ENCODE measurements around the gene NKIRAS1. TPM values are rescaled to one million over a fixed set of nuclear protein-coding genes. Genes with fewer than 3 reads are reported as not detected.

NKIRAS1 gene
- total RNA-seq, 1 donor from 2014 or later, result 13.2 TPM

GRCh38 chr3:23931597-23931996 lies 14.8 kb upstream of the NKIRAS1 start:
- no peaks in the 10 kb centered on the region for H3K36me3 Mint-ChIP-seq (ENCODE audit: low read depth)
- no peak for TF ChIP-seq CTCF (IDR thresholded peaks at IDR 0.05)

GRCh38 chr3:23928524-23928923 lies 11.7 kb upstream of the NKIRAS1 start:
- H3K9me3 Mint-ChIP-seq (ENCODE audit: low read depth), result no peaks in the 10 kb centered on the region
- no peak for TF ChIP-seq CTCF (IDR thresholded peaks at IDR 0.05)
- H3K36me3 Mint-ChIP-seq (ENCODE audit: low read depth), result no peaks in the 10 kb centered on the region
- H3K27ac Mint-ChIP-seq (ENCODE audit: unreplicated experiment), result no peak overlapping the region
- H3K4me1 Mint-ChIP-seq (ENCODE audit: low read depth), result peaks cover 14% of the 10 kb centered on the region
- H3K27me3 Mint-ChIP-seq (ENCODE audit: low read depth), result no peaks in the 10 kb centered on the region
- no peak overlapping the region for H3K4me3 Mint-ChIP-seq (ENCODE audit: unreplicated experiment)
- no peak for DNase-seq (ENCODE audit: low spot score)

More at GRCh38 chr3:23931597-23931996, 14.8 kb upstream of the NKIRAS1 start:
- Mint-ChIP-seq H3K9me3 (ENCODE audit: low read depth) (no peaks in the 10 kb centered on the region), H3K27me3 (ENCODE audit: low read depth) (no peaks in the 10 kb centered on the region), H3K4me3 (ENCODE audit: unreplicated experiment) (no peak overlapping the region), H3K4me1 (ENCODE audit: low read depth) (no peaks in the 10 kb centered on the region), H3K27ac (ENCODE audit: unreplicated experiment) (no peak overlapping the region)
- DNase-seq (ENCODE audit: low spot score), result no peak

GRCh38 chr3:23926736-23927135 lies 9.9 kb upstream of the NKIRAS1 start:
- no peak for DNase-seq (ENCODE audit: low spot score)
- Mint-ChIP-seq H3K9me3 (ENCODE audit: low read depth) (no peaks in the 10 kb centered on the region), H3K36me3 (ENCODE audit: low read depth) (no peaks in the 10 kb centered on the region), H3K27ac (ENCODE audit: unreplicated experiment) (no peak overlapping the region), H3K4me3 (ENCODE audit: unreplicated experiment) (no peak overlapping the region), H3K4me1 (ENCODE audit: low read depth) (peaks cover 23% of the 10 kb centered on the region), H3K27me3 (ENCODE audit: low read depth) (no peaks in the 10 kb centered on the region)
- peak; percentile 44 for TF ChIP-seq CTCF (IDR thresholded peaks at IDR 0.05)

GRCh38 chr3:23926246-23926645 lies 9.5 kb upstream of the NKIRAS1 start:
- H3K4me1 Mint-ChIP-seq (ENCODE audit: low read depth), result peaks cover 23% of the 10 kb centered on the region
- no peaks in the 10 kb centered on the region for H3K9me3 Mint-ChIP-seq (ENCODE audit: low read depth)
- H3K27me3 Mint-ChIP-seq (ENCODE audit: low read depth), result no peaks in the 10 kb centered on the region
- no peak for TF ChIP-seq CTCF (IDR thresholded peaks at IDR 0.05)
- no peaks in the 10 kb centered on the region for H3K36me3 Mint-ChIP-seq (ENCODE audit: low read depth)
- no peak overlapping the region for H3K4me3 Mint-ChIP-seq (ENCODE audit: unreplicated experiment)
- no peak for DNase-seq (ENCODE audit: low spot score)
- H3K27ac Mint-ChIP-seq (ENCODE audit: unreplicated experiment), result no peak overlapping the region

- no peak for DNase-seq (ENCODE audit: low spot score)
- H3K27ac Mint-ChIP-seq (ENCODE audit: unreplicated experiment), result peak overlapping the region; percentile 79
- no peaks in the 10 kb centered on the region for H3K27me3 Mint-ChIP-seq (ENCODE audit: low read depth)
- H3K4me3 Mint-ChIP-seq (ENCODE audit: unreplicated experiment), result no peak overlapping the region
- no peaks in the 10 kb centered on the region for H3K9me3 Mint-ChIP-seq (ENCODE audit: low read depth)
- TF ChIP-seq CTCF (IDR thresholded peaks at IDR 0.05), result no peak
- peaks cover 14% of the 10 kb centered on the region for H3K36me3 Mint-ChIP-seq (ENCODE audit: low read depth)
- peaks cover 40% of the 10 kb centered on the region for H3K4me1 Mint-ChIP-seq (ENCODE audit: low read depth)
Measured at GRCh38 chr3:23923786-23924185, 7.0 kb upstream of the NKIRAS1 start.

Data from chondrocyte (in vitro differentiated cells).